Measurements from ENCODE around the gene ATP8A1.

GRCh38 chr4:42641656-42642055 is 15.2 kb downstream of the ATP8A1 start:
- TF ChIP-seq POLR2AphosphoS5 (IDR thresholded peaks at IDR 0.05) (no peak), CTCF (IDR thresholded peaks at IDR 0.05 in 8 of 11, conservative IDR thresholded peaks at IDR 0.05 in 3 of 11) (no peak)
